K562 (cell line): ENCODE data around the gene RHD. TPM values are rescaled to one million over a fixed set of nuclear protein-coding genes. Genes with fewer than 3 reads are reported as not detected.
A peak's percentile ranks its signal among the peaks of the same experiment; 100 is the strongest.
"Not testable (repeated sequence)": the region's sequence is repeated elsewhere in the genome, so short reads cannot be mapped to it uniquely, and the experiment has no call there.

Experiments
- ATAC-seq: fragments of 200-7000 bp; cut with Tn5 transposase; 3 replicates; pipeline ENCODE4 v1.9.1; 2020; ENCODE audit warnings: moderate library complexity
- BruUV-seq: library from RNA; stranded (reverse); fragments of 400-500 nt; replicated peaks from 2 replicates; lab custom pipeline; 2021; lab: Mats Ljungman, UMichigan
- CTCF ChIA-PET: fragments of 300-600 bp; formaldehyde crosslinking; extraction: SDS; loops from one replicate; lab custom pipeline; 2021; ENCODE audit warnings: low intra/inter-chr PET ratio; lab: Yijun Ruan, JAX
- POLR2A ChIA-PET: fragments of 300-600, 350-650 bp; sonication (Branson Sonifier 250); formaldehyde crosslinking; extraction: SDS; loops from one replicate; lab custom pipeline; 2021; ENCODE audit warnings: antibody characterized with exemption, inconsistent platforms; lab: Yijun Ruan, JAX
- DNase-seq, 4 experiments: peaks; one replicate each; pipeline versions ENCODE4 v3.0.0 to v3.0.0-alpha.2; 2011 to 2018; ENCODE audit warnings: low spot score in 3 of 4, mixed read lengths in 3 of 4; ENCODE audit errors: extremely low read depth in 1 of 4
- FAIRE-seq: peaks from 2 replicates; lab custom pipeline; 2011; peaks lifted over from hg19 to GRCh38; lab: Jason Lieb, UNC
- H2AFZ ChIP-seq: 2 replicates; pipeline ENCODE4 v1.6.0; 2011; ENCODE audit warnings: low read depth, low read length, control low read depth, inconsistent platforms
- H3K27ac ChIP-seq: fragments of 200-600 bp; 3 replicates; pipeline ENCODE4 v1.8.0; 2011; ENCODE audit warnings: low read depth, mild to moderate bottlenecking, control low read depth, inconsistent platforms, low read length, moderate library complexity, mixed read lengths; ENCODE audit errors: extremely low read depth
- H3K27me3 ChIP-seq, 2 experiments: fragments of 300-600 bp in 1 of 2; 2 replicates in 1 of 2; 3 replicates in 1 of 2; pipeline versions ENCODE4 v1.6.0 to v1.8.0; 2011; ENCODE audit warnings: inconsistent platforms in 2 of 2, low read length in 2 of 2, mild to moderate bottlenecking in 1 of 2, mixed read lengths in 1 of 2, moderate library complexity in 1 of 2; ENCODE audit not compliant: control insufficient read depth in 2 of 2, insufficient read depth in 2 of 2
- H3K36me3 ChIP-seq: fragments of 300-600 bp; 3 replicates; pipeline ENCODE4 v1.8.0; 2011; ENCODE audit warnings: mild to moderate bottlenecking, low read length, inconsistent platforms; ENCODE audit not compliant: control insufficient read depth, insufficient read depth
- H3K4me1 ChIP-seq, 2 experiments: fragments of 200-600 bp in 1 of 2; replicated peaks in 1 of 2; 2 replicates in 1 of 2; 3 replicates in 1 of 2; pipeline versions ENCODE4 v1.5.1 to v1.8.0; 2011; ENCODE audit warnings: inconsistent platforms in 2 of 2, low read length in 2 of 2, mild to moderate bottlenecking in 1 of 2, mixed read lengths in 1 of 2, moderate library complexity in 1 of 2; ENCODE audit not compliant: control insufficient read depth in 2 of 2, insufficient read depth in 2 of 2
- H3K4me2 ChIP-seq: 2 replicates; pipeline ENCODE4 v1.6.1; 2011; ENCODE audit warnings: low read length, control low read depth, inconsistent platforms, mixed read lengths; ENCODE audit not compliant: insufficient read depth
- H3K4me3 ChIP-seq: fragments of 200-600 bp; sonication (generic), shearing (Covaris generic); 2 replicates; pipeline ENCODE4 v1.5.1; 2016; ENCODE audit warnings: control low read depth, inconsistent platforms
- H3K79me2 ChIP-seq: fragments of 200-600 bp; 3 replicates; pipeline ENCODE4 v1.8.0; 2011; ENCODE audit warnings: low read length, inconsistent platforms; ENCODE audit not compliant: control insufficient read depth, insufficient read depth
- H3K9ac ChIP-seq, 2 experiments: 2 replicates each; pipeline versions ENCODE4 v1.6.0 to v1.6.1; 2011; ENCODE audit warnings: low read depth in 2 of 2, low read length in 2 of 2, control low read depth in 1 of 2, inconsistent platforms in 1 of 2, mild to moderate bottlenecking in 1 of 2, mixed read lengths in 1 of 2; ENCODE audit not compliant: insufficient read depth in 1 of 2
- H3K9me1 ChIP-seq: one replicate; pipeline ENCODE4 v1.6.0; 2011; ENCODE audit warnings: inconsistent platforms, mild to moderate bottlenecking, low read length, moderate library complexity; ENCODE audit not compliant: control insufficient read depth, insufficient read depth
- H3K9me3 ChIP-seq: replicated peaks from 2 replicates; pipeline ENCODE4 v1.5.1; 2011; ENCODE audit warnings: low read depth, low read length, inconsistent platforms; ENCODE audit not compliant: control insufficient read depth, insufficient read depth
- H4K20me1 ChIP-seq: replicated peaks from 2 replicates; pipeline ENCODE4 v1.6.1; 2011; ENCODE audit warnings: low read length, inconsistent platforms, mixed read lengths; ENCODE audit not compliant: control insufficient read depth, insufficient read depth
- WGBS: fragments of 100-300 bp; shearing (Covaris generic); methylation state at CpG from one replicate; pipeline ENCODE4 v1.1.6; 2016; ENCODE audit warnings: low coverage, mixed read lengths; ENCODE audit not compliant: insufficient coverage; ENCODE audit errors: missing lambda C conversion rate; 5-methylcytosine and 5-hydroxymethylcytosine counted together
- in situ Hi-C: fragments of 300-500 bp; cut with MboI; formaldehyde crosslinking; loops from 4 replicates; pipeline ENCODE4 v1.15.0; 2018; ENCODE audit warnings: inconsistent platforms, mixed read lengths
- intact Hi-C: fragments of 100-400 bp; cut with micrococcal nuclease; formaldehyde crosslinking; loops from 2 replicates; pipeline ENCODE4 v1.14.2; 2022
- polyA plus RNA-seq, 8 experiments: library from polyadenylated mRNA; depleted of rRNA in 4 of 8; stranded (reverse) in 5 of 8; unstranded in 3 of 8; fragments of >200 nt; fragmentation: Nextera tagmentation in 2 of 8; fragmentation: Illumina TruSeq in 1 of 8; extraction: Ambion mirVana in 2 of 8; extraction: Trizol in 1 of 8; gene quantifications; 2 replicates each; pipeline versions ENCODE4 v1.2.1 to v1.2.3, GENCODE V29; 2011 to 2014; ENCODE audit warnings: inconsistent platforms in 1 of 8, missing spikeins in 1 of 8
- total RNA-seq, 7 experiments: library from RNA; depleted of rRNA in 6 of 7; stranded (reverse); fragments of >200 nt in 6 of 7; fragmentation: Illumina TruSeq in 2 of 7; extraction: Trizol in 2 of 7; gene quantifications; 2 replicates each; pipeline versions ENCODE4 v1.2.1 to v1.2.3, GENCODE V29; 2011 to 2021; ENCODE audit warnings: low replicate concordance in 1 of 7

The RHD gene
- total and polyA plus RNA-seq, 9 of the 15 experiments (the other 6 are each of a cell fraction or from before 2014, with no cell fraction given): 8.8 to 32.4 (median 15.0) TPM

- DNase-seq, H3K79me2 ChIP-seq, in situ Hi-C loops, H3K4me2 ChIP-seq, H3K4me3 ChIP-seq, H3K4me1 ChIP-seq, H3K9ac ChIP-seq, H4K20me1 ChIP-seq, H3K36me3 ChIP-seq, H2AFZ ChIP-seq, H3K27me3 ChIP-seq, H3K9me1 ChIP-seq, intact Hi-C loops, CTCF ChIA-PET, ATAC-seq, POLR2A ChIA-PET, H3K27ac ChIP-seq, H3K9me3 ChIP-seq: not testable (repeated sequence)
- BruUV-seq: TSS peak; percentile 10
- FAIRE-seq: peak; percentile 77
- no CpG with 5 or more reads among the region's 17 CpGs for WGBS
Measured at GRCh38 chr1:25327864-25328790, 55.8 kb downstream of the RHD start.

GRCh38 chr1:25328791-25329185 lies 56.5 kb downstream of the RHD start:
- BruUV-seq, intact Hi-C loops, H3K79me2 ChIP-seq: not testable (repeated sequence)

GRCh38 chr1:25329336-25329735 lies 57.0 kb downstream of the RHD start:
- ATAC-seq: not testable (repeated sequence)

More at GRCh38 chr1:25328791-25329185, 56.5 kb downstream of the RHD start:
- H3K36me3 ChIP-seq, H3K27me3 ChIP-seq, H3K4me3 ChIP-seq, DNase-seq, H4K20me1 ChIP-seq, H3K9me1 ChIP-seq, H3K9ac ChIP-seq, CTCF ChIA-PET, POLR2A ChIA-PET, H2AFZ ChIP-seq, H3K4me1 ChIP-seq, H3K4me2 ChIP-seq, in situ Hi-C loops, ATAC-seq, H3K27ac ChIP-seq, H3K9me3 ChIP-seq: not testable (repeated sequence)
- FAIRE-seq: peak; percentile 23
- 87% methylated on average over 4 of the region's 4 CpGs for WGBS

More at GRCh38 chr1:25329336-25329735, 57.0 kb downstream of the RHD start:
- intact Hi-C loops, H3K27ac ChIP-seq, H3K4me1 ChIP-seq, in situ Hi-C loops, CTCF ChIA-PET, H4K20me1 ChIP-seq, H3K9me1 ChIP-seq, H3K4me2 ChIP-seq, H2AFZ ChIP-seq, H3K9me3 ChIP-seq, H3K9ac ChIP-seq, H3K36me3 ChIP-seq, DNase-seq, BruUV-seq, H3K79me2 ChIP-seq, FAIRE-seq, H3K4me3 ChIP-seq, H3K27me3 ChIP-seq, POLR2A ChIA-PET: not testable (repeated sequence)
- 94% methylated on average over 5 of the region's 5 CpGs for WGBS
